Raji (cell line): ENCODE data around the gene CIB4.

Experiments used
- POLR2A ChIP-seq: IDR thresholded peaks from 2 replicates; pipeline ENCODE4 v1.6.1; 2011; ENCODE audit warnings: low read depth, low read length, control low read depth; ENCODE audit not compliant: insufficient read depth

CIB4 gene

DNA sequence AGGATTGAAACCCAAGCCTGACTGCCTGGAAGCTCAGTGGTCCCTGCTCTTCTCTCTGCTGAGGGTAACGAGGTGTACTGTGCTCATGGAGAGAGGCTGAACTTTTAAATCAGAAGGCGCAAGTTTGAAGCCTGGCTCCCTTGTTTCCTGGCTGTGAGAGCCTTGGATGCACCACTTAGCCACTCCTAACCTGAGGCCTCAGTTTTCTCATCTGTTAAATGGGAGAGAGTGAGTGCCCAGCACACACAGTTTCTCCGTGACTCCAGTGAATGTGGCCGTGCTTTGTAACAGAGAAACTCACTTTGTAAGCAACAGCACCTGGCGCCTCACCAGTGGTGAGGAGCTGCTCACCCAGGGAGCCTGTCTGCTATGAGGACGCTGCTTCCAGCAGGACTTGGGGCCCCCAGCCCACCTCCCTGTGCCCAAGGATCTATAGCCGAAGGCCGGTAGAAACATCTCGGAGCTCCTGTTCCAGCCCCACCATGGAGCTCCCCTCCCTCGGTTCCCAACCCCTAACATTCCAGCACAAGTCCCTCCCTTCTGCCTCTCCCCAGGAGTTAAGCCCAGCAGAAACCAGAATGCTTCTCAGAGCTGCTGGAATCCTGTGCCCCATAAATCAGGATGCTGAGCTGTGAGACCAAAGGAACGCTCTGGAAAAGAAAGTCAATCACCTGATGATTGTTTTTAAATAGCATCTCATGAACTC lies 31.1 kb upstream of the CIB4 start:
- no peak for TF ChIP-seq POLR2A

DNA sequence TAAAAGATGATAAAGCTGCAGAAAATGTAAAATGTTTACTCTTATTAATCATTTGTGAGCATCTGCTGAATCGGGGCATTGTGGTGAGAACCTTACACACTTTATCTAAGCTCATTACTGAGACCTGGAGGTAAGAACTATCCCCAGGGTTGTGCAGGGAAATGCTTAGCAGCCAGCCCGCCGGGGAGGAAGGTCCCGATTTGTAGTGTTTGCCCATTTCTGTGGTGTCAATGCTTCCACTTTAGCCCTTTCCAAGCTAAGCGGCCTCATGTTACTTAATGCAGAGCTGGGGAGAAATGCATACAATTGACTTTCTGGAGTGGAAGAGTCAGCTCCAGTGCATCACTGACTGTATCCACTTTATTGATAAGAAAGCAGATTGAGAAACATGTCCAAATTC lies 30.5 kb upstream of the CIB4 start:
- no peak for TF ChIP-seq POLR2A

DNA sequence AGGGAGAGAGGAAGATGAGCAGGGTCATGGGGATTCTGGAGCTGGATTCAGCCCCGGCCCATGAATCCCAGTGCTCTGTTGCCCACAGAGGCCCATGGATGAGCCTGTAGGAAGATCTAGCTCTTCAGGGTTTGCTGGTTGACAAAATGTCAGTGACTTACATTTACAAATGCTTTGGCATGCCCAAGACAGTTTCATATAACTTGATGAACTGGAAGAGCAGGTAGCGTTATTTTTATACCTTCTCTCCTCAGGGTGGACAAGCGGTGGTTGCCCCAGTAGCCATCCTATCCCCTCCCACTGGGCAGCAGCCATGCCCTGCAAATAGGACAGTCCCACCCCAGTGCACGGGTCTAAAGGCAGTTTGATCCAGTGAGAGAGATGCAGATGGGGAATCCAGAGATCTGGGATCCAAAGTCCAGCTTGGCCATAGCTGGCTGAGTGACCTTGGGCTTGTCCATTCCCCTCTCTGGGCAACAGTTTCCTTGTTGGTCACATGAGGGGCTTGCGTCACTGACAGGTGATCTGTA lies 29.8 kb upstream of the CIB4 start:
- TF ChIP-seq POLR2A = no peak

DNA sequence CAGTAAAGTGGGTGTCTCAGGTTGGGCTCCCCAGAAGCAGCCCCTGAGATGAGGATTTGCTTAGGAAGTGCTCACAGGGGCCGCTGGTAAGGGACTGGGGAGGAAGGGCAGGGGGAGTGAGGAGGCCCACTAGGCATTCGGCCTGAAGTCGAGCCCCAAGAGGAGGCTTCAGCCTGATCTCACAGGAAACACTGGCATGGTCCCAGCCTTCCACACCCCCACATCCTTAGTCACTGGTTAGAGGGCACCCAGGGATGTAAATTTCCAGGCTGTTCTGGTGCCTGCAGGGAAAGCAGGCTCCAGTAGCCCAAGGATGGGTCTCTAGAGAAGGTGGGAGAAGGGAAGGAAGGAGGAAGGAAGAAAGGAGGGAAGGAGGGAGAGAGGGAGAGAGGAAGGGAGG lies 29.0 kb upstream of the CIB4 start:
- TF ChIP-seq POLR2A = no peak

DNA sequence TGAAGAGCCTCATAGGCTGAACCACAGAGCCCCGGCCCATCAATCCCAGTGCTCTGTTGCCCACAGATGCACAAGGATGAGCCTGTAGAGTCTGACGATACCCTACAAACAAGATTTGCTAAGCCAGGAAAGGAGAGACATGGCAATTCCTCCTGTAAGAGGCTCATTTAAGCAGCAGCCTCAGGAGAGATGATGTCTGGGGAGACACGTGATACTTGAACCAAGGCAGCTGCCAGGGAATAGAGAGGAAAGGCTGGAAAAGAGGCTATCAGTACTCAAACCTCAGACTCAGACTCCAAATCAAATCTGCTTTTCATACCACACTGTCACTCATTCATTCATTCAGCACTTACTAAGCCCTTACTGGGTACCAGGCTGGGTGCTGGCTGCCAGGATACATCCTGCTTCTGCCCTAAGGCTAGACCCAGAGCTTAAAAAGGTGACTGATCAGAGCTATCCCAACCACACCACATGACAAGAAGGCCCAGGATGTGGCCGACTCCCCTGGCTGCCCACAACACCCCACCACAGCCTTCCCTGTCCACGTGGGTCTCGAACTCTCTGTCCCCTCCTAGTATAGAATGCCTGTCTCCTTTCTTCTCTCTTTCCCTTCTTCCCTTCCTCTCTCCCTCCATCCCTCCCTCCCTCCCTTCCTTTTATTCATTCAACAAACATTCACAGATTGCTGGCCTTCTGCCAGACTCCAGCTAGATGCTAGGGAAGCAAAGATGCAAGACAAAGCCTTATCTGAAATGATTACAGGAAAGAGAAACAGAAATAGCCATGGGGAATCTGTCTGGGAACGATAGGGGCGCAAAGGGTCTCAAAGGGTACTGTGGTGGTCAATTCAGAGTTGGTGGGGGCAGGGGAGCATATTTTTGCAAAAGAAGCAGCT lies 27.9 kb upstream of the CIB4 start:
- TF ChIP-seq POLR2A = no peak

DNA sequence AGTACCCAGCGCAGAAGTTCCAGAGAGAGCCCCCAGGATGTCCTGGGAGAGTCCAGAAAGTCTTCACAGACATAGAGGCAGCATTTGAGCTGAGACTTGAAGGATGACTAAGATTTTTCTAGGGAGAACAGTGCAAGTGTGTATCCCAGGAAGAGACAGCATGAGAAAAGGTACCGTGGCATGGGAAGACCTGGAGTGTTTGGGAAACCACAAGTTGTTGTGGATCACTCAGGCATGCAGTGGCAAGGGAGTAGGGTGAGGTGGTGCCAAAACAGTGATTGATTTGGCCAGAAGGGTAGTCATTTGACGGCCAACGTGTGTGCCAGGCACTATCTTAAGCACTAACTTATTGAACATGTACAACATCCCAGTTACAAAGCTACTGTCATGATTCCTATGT lies 26.9 kb upstream of the CIB4 start:
- no peak for TF ChIP-seq POLR2A

GRCh38 chr2:26666671-26667070 lies 25.5 kb upstream of the CIB4 start:
- no peak for TF ChIP-seq POLR2A

DNA sequence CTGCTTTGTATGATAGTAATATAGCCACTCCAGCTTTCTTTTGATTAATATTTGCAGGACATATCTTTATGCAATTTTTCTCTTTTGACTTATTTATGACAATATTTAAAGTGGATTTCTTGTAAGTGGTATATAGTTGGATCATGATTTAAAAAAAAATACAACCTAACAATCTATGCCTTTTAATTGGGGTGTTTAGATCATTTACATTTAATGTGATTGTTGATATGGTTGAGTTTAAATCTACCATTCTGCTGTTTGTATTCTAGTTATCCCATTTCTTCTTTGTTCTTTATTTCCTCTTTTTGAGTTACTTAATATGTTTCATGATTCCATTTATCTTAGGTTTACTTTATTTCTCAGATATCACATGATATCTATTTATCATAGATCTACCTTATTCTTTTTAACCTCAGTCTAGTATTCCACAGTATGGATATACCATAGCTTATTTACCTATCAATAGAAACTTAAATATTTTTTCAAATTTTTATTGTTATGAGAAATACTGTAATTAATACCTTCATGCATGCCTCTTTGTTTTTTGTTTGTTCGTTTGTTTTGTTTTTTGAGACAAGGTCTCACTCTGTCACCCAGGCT lies 19.3 kb upstream of the CIB4 start:
- TF ChIP-seq POLR2A = no peak

GRCh38 chr2:26658691-26659346 lies 17.7 kb upstream of the CIB4 start:
- no peak for TF ChIP-seq POLR2A

DNA sequence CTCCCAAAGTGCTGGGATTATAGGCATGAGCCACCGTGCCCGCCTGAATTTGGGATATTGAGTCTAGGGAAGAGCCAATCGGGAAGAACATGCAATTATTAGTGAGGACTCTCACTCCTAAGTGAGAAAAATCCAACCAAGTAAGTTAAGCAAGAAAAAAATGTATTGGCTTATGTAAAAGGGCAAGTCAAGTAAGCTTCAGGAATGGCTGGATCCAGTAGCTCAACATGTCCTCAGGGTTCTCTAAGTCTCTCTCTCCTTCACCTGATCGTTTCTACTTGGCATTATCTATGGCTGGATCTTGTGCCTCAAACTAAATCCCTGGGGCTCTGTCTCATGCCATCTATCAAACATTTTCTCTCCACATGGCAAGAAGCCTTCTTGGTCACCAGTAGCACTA lies 16.1 kb upstream of the CIB4 start:
- no peak for TF ChIP-seq POLR2A

DNA sequence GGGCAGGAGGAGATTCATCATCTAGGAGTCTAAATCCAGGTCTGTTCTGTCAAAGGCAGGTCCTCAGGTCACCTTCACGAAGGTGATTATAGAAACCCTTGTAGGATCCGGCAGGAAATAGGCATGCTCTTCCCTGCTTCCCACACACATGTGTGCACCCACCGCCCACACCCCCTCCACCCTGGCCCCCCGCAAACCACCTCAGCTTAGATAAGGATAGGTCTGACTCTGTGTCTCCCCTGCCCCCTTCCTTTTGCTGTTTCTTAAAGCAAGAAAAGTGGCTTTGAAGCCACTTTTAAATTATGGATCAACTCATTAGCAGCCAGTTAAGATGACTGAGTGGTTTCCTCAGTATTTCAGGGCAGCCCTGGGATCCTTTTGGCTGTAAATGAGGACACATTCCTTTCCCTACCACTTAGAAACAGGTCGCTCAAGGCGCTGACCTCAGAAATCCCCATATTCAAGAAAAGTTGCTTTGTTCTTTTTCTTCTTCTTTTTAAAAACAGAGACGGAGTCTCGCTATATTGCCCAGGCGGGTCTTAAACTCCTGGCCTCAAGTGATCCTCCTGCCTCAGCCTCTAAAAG lies 14.5 kb upstream of the CIB4 start:
- TF ChIP-seq POLR2A = no peak

DNA sequence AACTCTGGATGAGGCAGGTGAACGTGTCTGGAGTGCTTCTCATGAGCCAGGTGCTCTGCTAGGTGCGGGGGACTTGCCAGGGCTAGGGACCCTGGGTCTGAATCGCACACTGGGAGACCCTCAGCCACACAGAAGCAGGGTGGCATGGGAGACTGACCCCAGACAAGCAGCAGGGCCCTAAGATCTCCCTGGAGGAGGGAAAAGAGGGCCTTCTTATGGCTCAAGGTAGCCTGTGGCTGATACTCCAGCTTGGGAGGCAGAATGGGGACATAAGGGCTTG lies 12.8 kb upstream of the CIB4 start:
- TF ChIP-seq POLR2A = no peak

DNA sequence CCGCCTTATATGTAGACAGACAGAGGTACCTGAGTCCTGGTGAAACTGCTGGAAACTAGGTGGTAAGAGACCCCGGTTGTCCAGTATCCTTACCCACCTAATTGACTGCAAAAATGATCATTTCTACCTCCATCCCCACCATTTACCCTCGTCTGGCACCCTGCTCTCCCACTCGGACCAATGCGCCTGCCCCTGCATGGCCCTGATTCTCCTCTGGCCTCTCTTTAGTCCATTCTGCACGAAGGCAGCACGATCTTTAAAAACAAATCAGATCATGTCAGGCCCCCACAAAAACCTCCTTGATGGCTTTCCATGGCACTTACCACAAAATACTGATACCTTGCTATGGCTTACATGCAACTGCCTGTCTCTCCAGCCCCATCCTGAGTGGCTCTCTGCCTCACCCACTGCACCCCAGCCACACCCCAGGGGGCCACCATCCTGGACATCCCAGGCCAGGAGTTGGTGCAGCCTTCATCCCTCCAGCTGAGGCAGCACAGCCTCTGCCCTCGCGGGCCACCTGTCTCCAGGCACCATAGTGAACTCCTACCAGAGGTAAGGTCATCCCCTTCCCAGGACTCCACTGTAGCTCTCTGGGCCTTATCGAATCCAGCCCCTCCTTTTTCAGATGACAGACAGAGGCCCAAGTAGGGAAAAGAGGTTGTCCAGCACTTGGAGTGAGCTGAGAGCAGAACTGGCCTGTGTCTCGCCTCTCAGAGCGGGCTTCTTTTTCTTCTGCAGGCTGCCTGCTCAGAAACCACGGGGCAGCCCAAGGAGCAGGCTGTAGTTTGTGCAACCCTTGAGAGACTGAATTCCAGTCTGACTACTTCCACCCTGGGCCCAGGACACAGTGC lies 12.3 kb upstream of the CIB4 start:
- no peak for TF ChIP-seq POLR2A

DNA sequence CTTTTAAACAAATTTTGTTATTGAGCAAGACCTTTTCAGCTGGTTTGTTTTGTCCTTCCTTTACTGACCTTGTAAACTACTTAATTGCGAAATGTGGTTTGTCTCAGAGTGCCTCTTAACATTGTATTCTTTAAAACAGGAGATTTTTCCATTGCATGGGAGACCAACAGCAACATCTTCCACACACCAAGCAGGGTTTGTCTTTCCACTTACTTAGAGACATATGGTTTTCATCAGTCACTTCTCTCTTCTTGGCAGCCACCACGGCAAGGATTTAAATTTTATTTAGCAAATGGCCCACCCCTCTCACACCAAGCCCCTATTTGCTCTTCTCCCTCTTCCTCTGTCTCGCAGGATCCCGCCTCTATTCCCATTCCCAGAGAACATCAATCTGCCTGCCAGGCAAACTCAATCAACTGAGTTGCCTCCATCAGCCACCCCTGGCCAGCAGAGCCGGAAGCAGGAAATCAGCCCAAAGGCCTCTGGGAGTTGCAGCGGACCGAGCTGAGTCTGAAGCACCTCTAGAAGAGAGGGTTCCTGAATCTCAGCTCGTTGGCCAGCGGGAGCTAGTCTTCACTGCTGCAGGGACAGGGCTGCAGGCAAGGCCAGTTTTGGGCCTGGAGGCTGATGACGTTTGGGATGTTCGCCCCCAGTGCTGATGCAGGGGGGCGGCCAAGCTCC lies 11.3 kb upstream of the CIB4 start:
- no peak for TF ChIP-seq POLR2A
